Epithelial cell of esophagus (primary cell): Measurements from ENCODE around the gene ABI3.
"Not testable (repeated sequence)": the region's sequence is repeated elsewhere in the genome, so short reads cannot be mapped to it uniquely, and the experiment has no call there.

Experiments
- DNase-seq: peaks from one replicate; pipeline ENCODE4 v3.0.0; 2010; ENCODE audit warnings: low read depth
- H3K4me3 ChIP-seq: 2 replicates; pipeline ENCODE4 v1.5.1; 2011; ENCODE audit warnings: mild to moderate bottlenecking, low read length, control low read depth
- CTCF ChIP-seq: IDR thresholded peaks from 2 replicates; pipeline ENCODE4 v1.5.1; 2011; ENCODE audit warnings: low read depth, mild to moderate bottlenecking, low read length, control low read depth, inconsistent platforms; ENCODE audit not compliant: insufficient read depth; ENCODE audit errors: missing control alignments

Gene ABI3

GRCh38 chr17:49210158-49211029 lies at the start of gene ABI3, which contains the start of gene GNGT2:
ABI3 (plus strand) TSS chr17:49210707; CDS start chr17:49210725, 18 bp downstream.
GNGT2 (minus strand) TSS chr17:49210574; CDS start chr17:49207422, 3,152 bp downstream.
- no peak for DNase-seq
- no peak within 1 kb of the TSS for H3K4me3 ChIP-seq
- no peak for TF ChIP-seq CTCF

- no peak for DNase-seq
- H3K4me3 ChIP-seq: no peak overlapping the region
- no peak for TF ChIP-seq CTCF
Measured at GRCh38 chr17:49162866-49163265, 47.6 kb upstream of the ABI3 start.

- DNase-seq: no peak
- TF ChIP-seq CTCF: no peak
- no peak overlapping the region for H3K4me3 ChIP-seq
Measured at GRCh38 chr17:49165143-49165542, 45.4 kb upstream of the ABI3 start.

- no peak for DNase-seq
- H3K4me3 ChIP-seq: no peak overlapping the region
- TF ChIP-seq CTCF: no peak
Measured at GRCh38 chr17:49168706-49169105, 41.8 kb upstream of the ABI3 start.

- H3K4me3 ChIP-seq: no peak overlapping the region
- DNase-seq: no peak
- no peak for TF ChIP-seq CTCF
Measured at GRCh38 chr17:49170216-49170615, 40.3 kb upstream of the ABI3 start.

GRCh38 chr17:49170711-49171110 lies 39.8 kb upstream of the ABI3 start:
- not testable (repeated sequence) for H3K4me3 ChIP-seq, DNase-seq

GRCh38 chr17:49175978-49176377 lies 34.5 kb upstream of the ABI3 start:
- not testable (repeated sequence) for H3K4me3 ChIP-seq, DNase-seq

GRCh38 chr17:49180303-49180702 lies 30.2 kb upstream of the ABI3 start:
- no peak overlapping the region for H3K4me3 ChIP-seq
- peak; percentile 66 for TF ChIP-seq CTCF
- DNase-seq: peak; percentile 44
